HEK293T (cell line): ENCODE measurements around the gene LAMA1.

Source experiments
- BHLHE40 ChIP-seq: fragments of 450-650 bp; IDR thresholded peaks from 2 replicates; pipeline ENCODE4 v1.6.1; 2016; ENCODE audit warnings: mild to moderate bottlenecking, moderate library complexity, borderline replicate concordance
- FOXA1 ChIP-seq: fragments of 450-650 bp; IDR thresholded peaks from 2 replicates; pipeline ENCODE4 v1.6.1; 2016; ENCODE audit warnings: mild to moderate bottlenecking
- FOXK2 ChIP-seq: fragments of 450-650 bp; IDR thresholded peaks from 2 replicates; pipeline ENCODE4 v1.6.1; 2016; ENCODE audit warnings: mild to moderate bottlenecking
- FOXM1 ChIP-seq: fragments of 450-650 bp; IDR thresholded peaks from 2 replicates; pipeline ENCODE4 v1.6.1; 2017; ENCODE audit warnings: mild to moderate bottlenecking, borderline replicate concordance
- HDGF ChIP-seq: fragments of 450-650 bp; IDR thresholded peaks from 2 replicates; pipeline ENCODE4 v1.6.1; 2017; ENCODE audit warnings: antibody characterized with exemption, borderline replicate concordance
- LEF1 ChIP-seq: fragments of 450-650 bp; IDR thresholded peaks from 2 replicates; pipeline ENCODE4 v1.6.1; 2017; ENCODE audit warnings: mild to moderate bottlenecking, borderline replicate concordance
- NFRKB ChIP-seq: fragments of 450-650 bp; IDR thresholded peaks from 2 replicates; pipeline ENCODE4 v1.6.1; 2016; ENCODE audit warnings: mild to moderate bottlenecking, moderate library complexity
- SP1 ChIP-seq: fragments of 450-650 bp; IDR thresholded peaks from 2 replicates; pipeline ENCODE4 v1.6.1; 2017
- TARDBP ChIP-seq: fragments of 450-650 bp; IDR thresholded peaks from 2 replicates; pipeline ENCODE4 v1.6.1; 2016
- ZNF384 ChIP-seq: fragments of 450-650 bp; IDR thresholded peaks from 2 replicates; pipeline ENCODE4 v1.6.1; 2016
- TF ChIP-seq, protein P1 (sequence below): fragments of 450-650 bp; IDR thresholded peaks from 2 replicates; pipeline ENCODE4 v1.6.1; 2016

DNA sequence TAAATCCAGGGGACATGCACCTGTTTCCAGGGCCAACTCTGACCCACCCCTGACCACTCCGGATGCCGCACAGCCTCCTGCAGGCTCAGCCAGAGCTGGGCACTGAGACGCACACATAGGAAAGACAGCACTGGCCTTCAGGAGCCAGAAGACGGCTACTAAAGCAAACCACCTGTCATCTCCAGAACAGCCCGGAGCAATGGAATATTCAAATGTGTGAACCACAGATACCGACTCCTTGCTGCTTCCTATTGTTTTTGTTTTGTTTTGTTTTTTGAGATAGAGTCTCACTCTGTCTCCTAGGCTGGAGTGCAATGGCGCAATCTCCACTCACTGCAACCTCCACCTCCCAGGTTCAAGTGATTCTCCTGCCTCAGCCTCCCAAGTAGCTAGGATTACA is 94.0 kb downstream of the LAMA1 start:
- TF ChIP-seq LEF1 (no peak), NFRKB (no peak), ZNF384 (no peak), FOXK2 (no peak), SP1 (no peak), FOXM1 (no peak), FOXA1 (no peak), HDGF (no peak), TARDBP (no peak), BHLHE40 (no peak)
- TF ChIP-seq, protein P1, sequence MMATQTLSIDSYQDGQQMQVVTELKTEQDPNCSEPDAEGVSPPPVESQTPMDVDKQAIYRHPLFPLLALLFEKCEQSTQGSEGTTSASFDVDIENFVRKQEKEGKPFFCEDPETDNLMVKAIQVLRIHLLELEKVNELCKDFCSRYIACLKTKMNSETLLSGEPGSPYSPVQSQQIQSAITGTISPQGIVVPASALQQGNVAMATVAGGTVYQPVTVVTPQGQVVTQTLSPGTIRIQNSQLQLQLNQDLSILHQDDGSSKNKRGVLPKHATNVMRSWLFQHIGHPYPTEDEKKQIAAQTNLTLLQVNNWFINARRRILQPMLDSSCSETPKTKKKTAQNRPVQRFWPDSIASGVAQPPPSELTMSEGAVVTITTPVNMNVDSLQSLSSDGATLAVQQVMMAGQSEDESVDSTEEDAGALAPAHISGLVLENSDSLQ: no peak
